Stimulated activated CD4-positive, alpha-beta T cell treated with anti-CD3 and anti-CD28 coated beads, Interleukin-2, amount 100 ng/mL, for 24 hours (primary cell): ENCODE measurements around the gene ZC3H12D.
"Not testable (repeated sequence)": the region's sequence is repeated elsewhere in the genome, so short reads cannot be mapped to it uniquely, and the experiment has no call there.

ENCODE experiments used
- DNase-seq, 2 donors: peaks; one replicate each; pipeline ENCODE4 v3.0.0-alpha.2; 2020

ZC3H12D gene

DNA sequence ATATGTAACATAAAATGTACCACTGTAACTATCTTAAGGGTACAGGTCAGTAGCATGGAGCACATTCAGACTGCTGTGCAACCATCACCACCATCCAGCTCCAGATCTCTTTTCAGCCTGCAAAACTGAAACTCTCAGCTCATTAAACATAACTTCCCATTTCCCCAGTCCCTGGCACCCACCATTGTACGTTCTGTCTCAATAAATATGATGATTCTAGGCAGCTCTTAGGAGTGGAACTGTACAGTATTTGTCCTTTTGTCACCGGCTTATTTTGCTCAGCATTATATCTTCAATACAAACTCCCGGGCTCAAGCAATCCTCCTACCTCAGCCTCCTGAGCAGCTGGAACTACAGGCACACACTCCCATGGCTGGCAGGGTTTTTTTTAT is 1.5 kb downstream of the ZC3H12D start:
- DNase-seq: peak in 1 of 2 donors; percentile 26

- DNase-seq: peak in 1 of 2 donors; percentile 38
Observed at GRCh38 chr6:149482545-149483333, 2.1 kb downstream of the ZC3H12D start.

DNA sequence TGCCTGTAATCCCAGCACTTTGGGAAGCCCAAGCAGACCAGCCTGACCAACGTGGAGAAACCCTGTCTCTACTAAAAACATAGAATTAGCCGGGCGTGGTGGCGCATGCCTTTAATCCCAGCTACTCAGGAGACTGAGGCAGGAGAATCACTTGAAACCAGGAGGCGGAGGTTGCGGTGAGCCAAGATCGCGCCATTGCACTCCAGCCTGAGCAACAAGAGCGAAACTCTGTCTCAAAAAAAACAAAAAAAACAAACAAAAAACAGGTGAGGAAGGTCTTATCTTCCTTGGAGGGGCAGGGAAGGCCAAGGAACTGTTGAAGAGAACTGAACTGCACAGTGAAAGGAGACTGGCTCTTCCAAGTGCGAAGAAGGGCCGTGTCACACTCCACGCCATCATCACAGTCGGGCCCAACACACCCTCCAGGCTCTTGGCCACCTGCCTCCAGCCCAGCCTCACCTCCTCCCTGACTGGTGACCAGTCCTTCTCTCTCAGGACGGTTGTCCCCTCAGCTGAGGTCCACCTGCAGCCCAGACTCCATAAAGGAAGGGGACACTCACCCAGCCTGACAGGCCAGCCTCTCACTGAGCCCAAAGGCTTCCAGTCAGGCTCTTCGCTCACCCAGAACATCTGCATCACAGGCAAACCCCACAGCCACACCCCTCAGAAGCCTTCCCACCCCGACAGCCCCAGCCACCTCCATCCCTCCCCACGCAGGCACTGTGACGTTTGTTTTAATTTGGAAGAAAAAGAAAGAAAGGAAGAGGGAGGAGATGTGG is 4.1 kb downstream of the ZC3H12D start:
- peak; percentile 60 to 61 for DNase-seq

- no peak for DNase-seq
Observed at GRCh38 chr6:149478631-149479314, 6.0 kb downstream of the ZC3H12D start.

DNA sequence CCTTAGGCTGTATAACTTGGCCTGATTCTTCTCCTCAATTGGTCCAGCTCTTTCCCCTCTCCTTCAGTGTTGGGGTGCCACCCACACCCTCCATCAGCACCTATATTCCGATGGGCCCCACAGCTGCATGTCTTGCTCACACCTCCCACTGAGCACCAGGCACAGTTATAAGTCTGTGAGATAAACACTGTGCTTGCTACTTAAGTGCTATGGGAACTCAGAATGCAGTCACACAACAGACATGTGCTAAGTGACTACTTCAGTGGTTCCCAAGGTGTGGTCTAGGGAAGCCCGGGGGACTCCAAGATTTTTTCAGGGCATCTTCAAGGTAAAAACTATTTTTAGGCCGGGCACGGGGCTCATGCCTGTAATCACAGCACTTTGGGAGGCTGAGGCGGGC is 7.3 kb downstream of the ZC3H12D start:
- DNase-seq: no peak

GRCh38 chr6:149476789-149477455 is 7.9 kb downstream of the ZC3H12D start:
- DNase-seq: no peak

DNA sequence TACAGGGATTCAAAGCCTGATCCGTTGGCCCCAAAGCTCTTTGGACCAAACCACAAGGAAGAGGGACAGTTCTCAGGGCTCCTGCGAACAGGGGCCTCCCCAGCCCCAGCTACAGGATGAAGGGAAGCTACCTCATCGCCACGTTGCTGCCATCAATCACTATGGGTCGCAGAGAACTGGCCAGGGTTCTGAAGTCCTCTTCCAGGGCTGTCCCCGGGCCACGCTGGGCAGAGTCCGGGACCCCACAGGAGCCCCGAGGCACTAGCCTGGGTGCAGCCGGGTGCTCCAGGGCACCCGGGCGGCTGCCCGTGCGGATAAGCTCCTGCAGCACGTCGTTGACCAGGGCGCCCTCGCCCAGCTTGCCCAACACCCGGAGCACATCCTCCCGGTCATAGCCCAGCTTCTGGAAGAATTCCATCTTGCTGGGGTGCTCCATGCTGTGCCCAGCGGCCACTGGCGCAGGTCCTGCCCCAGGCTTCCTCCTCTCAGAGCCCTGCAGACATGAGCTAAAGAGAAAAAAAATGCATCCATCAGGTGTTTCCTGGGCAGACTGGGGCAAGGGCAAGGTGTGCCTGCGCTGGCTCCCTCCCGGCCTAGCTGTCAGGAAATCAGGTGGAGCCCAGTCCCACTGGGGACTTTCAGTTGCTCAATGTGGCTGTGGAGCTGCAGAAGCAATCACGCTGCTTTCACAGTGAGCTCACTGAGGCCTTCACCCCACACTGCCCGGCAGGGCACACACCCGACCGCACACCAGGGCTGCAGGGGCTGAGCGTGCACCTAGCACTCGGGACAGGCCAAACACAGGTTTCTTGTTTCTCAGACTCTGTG is 10.5 kb downstream of the ZC3H12D start:
- DNase-seq: no peak

DNA sequence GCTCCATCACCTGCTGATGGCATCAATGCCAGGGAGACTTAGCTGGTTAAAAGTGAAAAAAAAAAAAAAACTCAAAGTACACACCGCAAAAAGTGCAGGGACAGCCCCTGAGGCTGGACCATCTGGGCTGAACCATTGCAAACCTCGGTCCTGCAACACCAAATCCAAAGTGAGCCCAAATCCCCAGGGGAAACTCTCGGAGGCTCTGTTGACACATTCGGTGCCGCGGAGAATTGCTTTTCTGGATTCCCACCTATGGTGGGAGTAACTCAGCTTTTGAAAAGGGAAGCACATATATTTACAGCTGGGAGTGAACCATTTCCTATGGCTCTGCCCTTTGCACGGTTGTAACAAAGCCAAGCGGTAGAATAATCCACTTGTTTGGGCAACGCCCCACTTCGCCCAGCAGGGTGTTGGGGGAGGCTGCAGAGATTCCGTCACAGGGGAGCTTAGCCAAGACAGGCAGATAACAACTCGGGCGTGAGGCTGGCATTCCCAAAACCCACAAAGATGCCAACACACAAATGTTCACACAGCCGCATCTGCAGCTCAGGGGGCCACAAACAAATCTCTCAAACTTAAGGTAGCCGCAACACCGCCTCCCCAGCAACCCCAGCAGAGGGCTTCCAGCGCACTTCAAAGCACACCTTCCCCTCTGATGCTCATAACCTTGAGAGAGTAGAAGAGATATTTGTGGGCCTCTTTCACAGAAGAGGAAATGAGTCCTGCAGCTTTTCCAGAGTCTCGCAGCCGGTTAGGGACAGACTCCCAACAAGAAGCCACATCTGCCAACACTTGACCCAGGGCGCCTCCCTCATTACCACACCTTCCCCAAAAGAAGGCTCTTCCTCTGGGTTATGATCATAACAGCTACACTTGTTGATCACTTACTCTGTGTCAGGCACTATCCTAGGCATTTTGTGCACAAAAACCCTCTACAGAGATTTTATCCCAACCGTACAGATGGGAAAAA is 11.4 kb downstream of the ZC3H12D start:
- DNase-seq: no peak

GRCh38 chr6:149472241-149472640 is 12.6 kb downstream of the ZC3H12D start:
- no peak for DNase-seq

GRCh38 chr6:149471801-149472200 is 13.0 kb downstream of the ZC3H12D start:
- DNase-seq: no peak

DNA sequence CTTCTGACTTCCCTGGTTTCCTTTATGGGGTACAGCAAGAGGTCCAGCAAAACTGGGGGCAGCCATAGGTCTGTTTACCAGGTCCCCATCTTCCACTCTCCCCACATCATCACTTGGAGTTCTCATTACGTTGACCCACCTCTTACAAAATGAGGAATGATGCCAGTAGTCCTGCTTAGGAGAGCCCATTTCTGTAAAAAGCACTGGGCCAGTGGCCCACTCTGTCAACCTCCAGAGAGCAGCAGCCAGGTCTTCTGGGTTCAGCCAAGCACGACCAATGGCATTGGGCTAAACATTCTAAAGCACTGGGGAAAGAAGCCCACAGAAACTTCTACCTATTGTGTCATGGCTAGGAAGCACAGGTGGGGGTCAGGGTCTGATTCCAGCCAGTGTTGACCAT is 13.9 kb downstream of the ZC3H12D start:
- no peak for DNase-seq

- DNase-seq: no peak
Observed at GRCh38 chr6:149468179-149468578, 16.6 kb downstream of the ZC3H12D start.

- no peak for DNase-seq
Observed at GRCh38 chr6:149467265-149467664, 17.5 kb downstream of the ZC3H12D start.

GRCh38 chr6:149464411-149464810 is 20.4 kb downstream of the ZC3H12D start:
- DNase-seq: no peak

- DNase-seq: no peak
Observed at GRCh38 chr6:149463781-149464180, 21.0 kb downstream of the ZC3H12D start.

- DNase-seq: not testable (repeated sequence)
Observed at GRCh38 chr6:149462712-149463111, 22.1 kb downstream of the ZC3H12D start.

GRCh38 chr6:149461670-149462069 is 23.1 kb downstream of the ZC3H12D start:
- DNase-seq: no peak

DNA sequence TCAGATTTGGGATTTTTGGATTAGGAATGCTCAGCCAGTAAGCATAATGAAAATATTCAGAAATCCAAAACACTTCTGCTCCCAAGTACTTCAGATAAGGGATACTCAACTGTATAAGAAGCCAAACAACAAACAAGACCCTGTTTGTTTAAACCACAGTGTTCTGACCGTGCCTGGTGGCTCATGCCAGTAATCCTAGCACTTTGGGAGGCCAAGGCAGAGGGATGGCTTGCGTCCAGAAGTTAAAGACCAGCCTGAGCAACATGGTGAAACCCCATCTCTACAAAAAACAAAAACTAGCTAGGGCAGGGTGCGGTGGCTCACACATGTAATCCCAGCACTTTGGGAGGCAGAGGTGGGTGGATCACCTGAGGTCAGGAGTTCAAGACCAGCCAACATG is 24.6 kb downstream of the ZC3H12D start:
- DNase-seq: not testable (repeated sequence)

GRCh38 chr6:149459761-149460160 is 25.1 kb downstream of the ZC3H12D start:
- DNase-seq: no peak

GRCh38 chr6:149458806-149459205 is 26.0 kb downstream of the ZC3H12D start:
- no peak for DNase-seq

DNA sequence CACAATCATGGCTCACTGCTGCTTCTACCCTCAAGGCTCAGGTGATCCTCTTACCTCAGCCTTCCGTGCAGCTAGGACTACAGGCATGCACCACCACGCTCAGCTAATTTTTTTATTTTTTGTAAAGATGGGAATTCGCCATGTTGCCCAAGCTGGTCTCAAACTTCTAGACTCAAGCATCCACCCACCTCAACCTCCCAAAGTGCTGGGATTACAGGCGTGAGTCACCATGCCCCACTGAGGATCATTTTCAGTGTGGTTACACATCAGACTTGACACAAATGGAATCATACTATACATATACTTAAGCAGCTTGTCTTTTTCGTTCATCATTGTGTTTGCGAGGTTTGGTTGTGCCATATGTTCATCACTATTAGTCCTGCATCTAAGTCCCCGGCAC is 26.6 kb downstream of the ZC3H12D start:
- no peak for DNase-seq
